Vagina (tissue), 2 donors: ENCODE results near the gene SCO2. TPM values are rescaled to one million over a fixed set of nuclear protein-coding genes. Genes with fewer than 3 reads are reported as not detected.

Experiments used
- DNase-seq, 2 donors: peaks; one replicate each; pipeline ENCODE4 v3.0.0-alpha.2; 2017; ENCODE audit errors: extremely low spot score in 2 of 2
- H3K27ac ChIP-seq: fragments of 200-600 bp; sonication (generic); one replicate; pipeline ENCODE4 v1.5.1; 2019
- H3K27me3 ChIP-seq: fragments of 200-600 bp; sonication (generic); one replicate; pipeline ENCODE4 v1.5.1; 2019
- H3K36me3 ChIP-seq, 2 donors: fragments of 200-600 bp; sonication (generic); one replicate each; pipeline ENCODE4 v1.5.1; 2017 to 2019
- H3K4me1 ChIP-seq: fragments of 200-600 bp; sonication (generic); one replicate; pipeline ENCODE4 v1.5.1; 2019
- H3K4me3 ChIP-seq, 2 donors: fragments of 200-600 bp; sonication (generic); 1 replicate in 1 of 2; 2 replicates in 1 of 2; pipeline ENCODE4 v1.5.1; 2016 to 2019
- H3K9me3 ChIP-seq: fragments of 200-600 bp; sonication (generic); one replicate; pipeline ENCODE4 v1.5.1; 2019
- POLR2A ChIP-seq, 2 donors: fragments of 450-650 bp; IDR thresholded peaks; one replicate each; pipeline ENCODE4 v1.6.1; 2017; ENCODE audit warnings: antibody characterized with exemption in 2 of 2, mild to moderate bottlenecking in 2 of 2, moderate library complexity in 2 of 2
- POLR2AphosphoS5 ChIP-seq, 2 donors: sonication (generic); formaldehyde crosslinking; IDR thresholded peaks; one replicate each; pipeline ENCODE4 v1.9.0; 2017; ENCODE audit warnings: antibody characterized with exemption in 2 of 2, mild to moderate bottlenecking in 2 of 2, low read depth in 1 of 2; ENCODE audit not compliant: insufficient read depth in 1 of 2
- intact Hi-C: fragments of 100-400 bp; cut with DNase I; formaldehyde crosslinking; loops from one replicate; pipeline ENCODE4 v1.15.1; 2023
- total RNA-seq: library from RNA; depleted of rRNA; stranded (reverse); fragments of >200 nt; gene quantifications from one replicate; pipeline ENCODE4 v1.2.3, GENCODE V29; 2016
- TF ChIP-seq, protein P1 (sequence below), 3 experiments: fragments of 450-650 bp in 2 of 3; fragments of 200-600 bp in 1 of 3; sonication (generic) in 1 of 3; IDR thresholded peaks; one replicate each; pipeline ENCODE4 v1.5.1; 2017 to 2019; ENCODE audit warnings: antibody characterized with exemption in 3 of 3, mild to moderate bottlenecking in 2 of 3, moderate library complexity in 2 of 3

SCO2 gene
- total RNA-seq, 1 donor from 2014 or later = 25.0 TPM

DNA sequence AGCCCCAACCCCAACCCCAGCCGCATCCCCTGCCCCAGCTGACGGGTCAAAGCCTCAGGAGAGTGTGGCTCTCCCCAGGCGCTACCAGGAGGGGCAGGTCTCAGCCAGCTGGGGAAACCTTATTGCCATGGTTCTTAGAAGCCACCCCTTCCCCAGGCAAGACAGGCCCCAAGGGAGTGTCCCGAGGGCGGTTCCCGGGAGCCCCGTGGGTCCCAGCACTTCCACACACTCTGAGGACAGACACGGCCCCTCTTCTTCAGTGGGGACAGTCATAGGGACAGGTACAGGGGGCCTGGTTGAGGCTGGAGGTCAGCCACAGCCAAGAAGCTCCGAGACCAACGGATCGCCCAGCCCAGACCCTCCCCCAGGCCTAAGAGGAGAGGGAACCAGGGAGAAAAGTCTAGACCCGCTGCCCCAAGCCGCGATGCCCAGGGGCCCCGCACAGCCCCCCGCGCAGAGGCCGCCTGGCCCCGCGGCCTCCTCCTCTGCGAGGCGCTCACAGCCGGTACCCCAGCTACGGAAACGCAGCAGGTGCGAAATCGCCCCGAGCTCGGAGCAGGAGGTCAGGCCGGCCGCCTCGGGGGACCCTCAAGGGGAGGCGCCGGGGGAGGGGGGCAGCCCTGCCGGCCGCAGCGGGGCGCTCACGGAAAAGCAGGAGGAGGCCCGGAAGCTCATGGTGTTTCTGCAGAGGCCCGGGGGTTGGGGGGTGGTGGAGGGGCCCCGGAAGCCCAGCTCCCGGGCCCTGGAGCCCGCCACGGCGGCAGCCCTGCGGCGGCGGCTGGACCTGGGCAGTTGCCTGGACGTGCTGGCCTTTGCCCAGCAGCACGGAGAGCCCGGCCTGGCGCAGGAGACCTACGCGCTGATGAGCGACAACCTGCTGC is 22.9 kb upstream of the SCO2 start:
- Histone ChIP-seq H3K9me3 (no peaks in the 10 kb centered on the region), H3K27me3 (peaks cover 7% of the 10 kb centered on the region), H3K36me3 (no peaks in the 10 kb centered on the region), H3K4me1 (peaks cover 22% of the 10 kb centered on the region), H3K4me3 (peak overlapping the region; percentile 22 to 25), H3K27ac (no peak overlapping the region)
- TF ChIP-seq, protein P1, sequence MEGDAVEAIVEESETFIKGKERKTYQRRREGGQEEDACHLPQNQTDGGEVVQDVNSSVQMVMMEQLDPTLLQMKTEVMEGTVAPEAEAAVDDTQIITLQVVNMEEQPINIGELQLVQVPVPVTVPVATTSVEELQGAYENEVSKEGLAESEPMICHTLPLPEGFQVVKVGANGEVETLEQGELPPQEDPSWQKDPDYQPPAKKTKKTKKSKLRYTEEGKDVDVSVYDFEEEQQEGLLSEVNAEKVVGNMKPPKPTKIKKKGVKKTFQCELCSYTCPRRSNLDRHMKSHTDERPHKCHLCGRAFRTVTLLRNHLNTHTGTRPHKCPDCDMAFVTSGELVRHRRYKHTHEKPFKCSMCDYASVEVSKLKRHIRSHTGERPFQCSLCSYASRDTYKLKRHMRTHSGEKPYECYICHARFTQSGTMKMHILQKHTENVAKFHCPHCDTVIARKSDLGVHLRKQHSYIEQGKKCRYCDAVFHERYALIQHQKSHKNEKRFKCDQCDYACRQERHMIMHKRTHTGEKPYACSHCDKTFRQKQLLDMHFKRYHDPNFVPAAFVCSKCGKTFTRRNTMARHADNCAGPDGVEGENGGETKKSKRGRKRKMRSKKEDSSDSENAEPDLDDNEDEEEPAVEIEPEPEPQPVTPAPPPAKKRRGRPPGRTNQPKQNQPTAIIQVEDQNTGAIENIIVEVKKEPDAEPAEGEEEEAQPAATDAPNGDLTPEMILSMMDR (IDR thresholded peaks at IDR 0.05) = no peak
- no peak for TF ChIP-seq POLR2A (IDR thresholded peaks at IDR 0.05)
- TF ChIP-seq POLR2AphosphoS5 (IDR thresholded peaks at IDR 0.05; ENCODE audit: insufficient read depth in 1 of 2, low read depth in 1 of 2) = no peak
- no peak for DNase-seq
- intact Hi-C loops = no loop called here

DNA sequence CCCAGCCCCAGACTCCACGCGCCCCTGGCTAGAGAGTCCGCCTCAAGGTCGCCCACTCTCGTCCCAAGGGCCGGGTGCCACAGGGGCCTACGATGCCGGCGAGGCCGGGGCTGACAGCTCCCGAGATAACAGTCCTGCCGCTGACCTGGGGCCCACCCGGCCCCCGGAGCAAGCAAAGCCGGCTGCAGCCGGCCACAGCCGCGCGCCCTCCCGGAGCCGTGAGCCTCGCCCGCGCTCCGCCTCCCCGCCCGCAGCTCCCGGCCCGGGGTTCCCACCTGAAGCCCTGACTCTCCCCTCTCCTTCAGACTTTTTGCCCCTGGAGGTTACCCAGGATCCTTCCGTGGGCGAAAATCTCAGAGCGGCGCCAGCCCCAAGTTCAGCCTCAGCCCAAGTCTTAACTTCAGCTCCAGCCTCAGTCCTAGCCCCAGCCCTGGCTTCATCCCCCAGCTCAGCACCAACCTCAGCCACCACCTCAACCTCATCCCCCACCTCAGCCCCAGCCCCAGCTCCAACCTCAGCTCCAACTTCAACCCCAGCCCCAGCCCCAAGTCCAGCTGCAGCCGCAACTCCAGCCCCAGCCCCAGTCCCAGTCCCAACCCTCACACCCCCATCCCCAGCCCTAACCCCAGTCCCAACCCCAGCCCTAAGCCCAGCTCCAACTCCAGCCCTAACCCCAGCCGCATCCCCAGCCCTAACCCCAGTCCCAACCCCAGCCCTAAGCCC is 22.0 kb upstream of the SCO2 start:
- Histone ChIP-seq H3K36me3 (no peaks in the 10 kb centered on the region), H3K4me1 (peaks cover 22% of the 10 kb centered on the region), H3K9me3 (no peaks in the 10 kb centered on the region), H3K4me3 (no peak overlapping the region), H3K27me3 (peaks cover 7% of the 10 kb centered on the region), H3K27ac (no peak overlapping the region)
- TF ChIP-seq, protein P1 (IDR thresholded peaks at IDR 0.05) = no peak
- TF ChIP-seq POLR2AphosphoS5 (IDR thresholded peaks at IDR 0.05; ENCODE audit: insufficient read depth in 1 of 2, low read depth in 1 of 2) = no peak
- TF ChIP-seq POLR2A (IDR thresholded peaks at IDR 0.05) = no peak
- no peak for DNase-seq
- intact Hi-C loops = no loop called here

DNA sequence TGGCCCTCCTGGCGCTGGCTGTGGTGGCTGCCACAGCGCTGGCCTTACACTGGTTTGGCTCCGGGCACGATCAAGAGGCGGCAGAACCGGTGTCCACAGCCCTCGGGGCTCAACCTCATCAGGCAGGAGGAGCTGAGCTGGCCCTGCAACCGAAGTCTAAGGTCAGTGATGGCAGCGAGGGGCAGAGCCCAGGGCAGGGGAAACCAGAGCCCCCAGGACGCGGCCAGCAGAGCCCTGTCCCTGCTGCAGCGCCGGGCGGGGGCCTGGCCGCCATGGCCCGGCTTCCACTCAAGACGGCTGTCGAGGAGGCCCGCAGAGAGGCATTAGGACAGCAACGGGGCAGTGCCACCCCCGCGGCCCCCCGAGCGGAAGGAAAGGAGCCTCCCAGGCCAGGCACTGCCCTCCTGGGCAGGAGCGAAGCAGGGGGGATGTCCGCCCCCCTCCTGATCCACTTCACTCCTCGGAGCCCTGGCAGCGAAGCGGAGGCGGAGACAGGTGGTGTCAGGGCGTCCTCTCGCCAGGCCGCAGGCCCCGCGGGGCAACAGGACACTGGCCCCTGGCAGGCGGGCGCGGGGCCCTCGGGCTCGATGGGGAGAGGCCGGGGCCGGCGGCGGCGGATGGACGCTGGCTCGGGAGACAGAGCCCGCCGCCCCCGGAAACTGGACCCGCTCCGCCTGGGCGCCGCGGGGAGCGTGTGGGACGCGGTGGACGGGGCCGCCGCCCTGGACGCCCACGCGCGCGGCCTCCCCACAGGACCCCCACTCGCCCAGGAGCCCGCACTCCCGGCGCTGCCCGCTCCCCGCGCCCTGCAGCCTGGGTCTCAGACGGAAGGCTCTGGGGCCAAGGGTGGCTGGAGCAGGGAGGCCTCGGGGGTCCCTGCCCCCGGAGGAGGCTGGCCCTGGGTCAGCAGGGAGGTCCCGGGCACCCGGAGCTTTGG is 21.2 kb upstream of the SCO2 start:
- no peak for DNase-seq
- intact Hi-C loops = no loop called here
- Histone ChIP-seq H3K4me3 (no peak overlapping the region), H3K4me1 (peaks cover 27% of the 10 kb centered on the region), H3K9me3 (no peaks in the 10 kb centered on the region), H3K27ac (no peak overlapping the region), H3K36me3 (no peaks in the 10 kb centered on the region), H3K27me3 (peaks cover 7% of the 10 kb centered on the region)
- TF ChIP-seq, protein P1 (IDR thresholded peaks at IDR 0.05) = no peak
- TF ChIP-seq POLR2AphosphoS5 (IDR thresholded peaks at IDR 0.05; ENCODE audit: insufficient read depth in 1 of 2, low read depth in 1 of 2) = no peak
- no peak for TF ChIP-seq POLR2A (IDR thresholded peaks at IDR 0.05)

DNA sequence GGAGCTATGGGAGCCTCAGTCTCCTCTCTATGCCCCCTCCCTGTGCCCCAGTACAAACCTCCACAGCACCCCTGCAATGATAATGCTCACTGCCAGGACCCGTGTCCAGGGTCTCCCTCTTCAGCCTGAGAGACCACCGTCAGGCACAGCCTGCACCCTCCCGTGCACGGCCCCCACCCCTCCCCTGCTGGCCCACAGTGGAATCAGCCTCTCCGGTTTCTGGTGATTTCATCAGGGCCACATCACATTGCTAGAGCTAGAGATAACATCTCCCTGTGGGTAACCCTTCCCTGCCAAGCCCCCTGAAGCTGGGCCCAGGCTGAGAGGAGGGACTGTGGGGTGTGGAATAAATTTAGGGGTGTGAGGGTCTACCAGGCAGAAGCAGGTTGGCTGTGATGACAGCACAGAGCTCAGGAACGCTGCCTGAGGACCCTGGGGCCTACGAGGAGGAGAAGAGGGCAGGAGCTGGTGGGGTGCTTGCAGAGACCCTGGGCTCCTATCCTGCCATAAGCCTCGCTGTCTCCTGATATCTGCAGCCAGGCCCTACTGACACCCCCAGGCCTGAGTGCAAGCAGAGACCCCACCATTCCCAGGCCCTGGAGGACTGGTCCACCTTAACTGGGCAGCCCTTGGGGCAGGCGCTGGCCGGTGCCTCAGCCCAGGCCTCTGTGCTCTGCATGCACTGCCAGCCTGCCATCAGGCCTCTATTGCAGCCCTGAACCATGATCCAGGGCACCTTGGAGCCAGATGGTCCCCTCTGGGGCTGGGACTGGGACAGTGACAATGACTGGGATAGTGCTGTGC is 20.3 kb upstream of the SCO2 start, which contains the start of gene KLHDC7B:
KLHDC7B (plus strand) TSS at position 378 of the 804 bp plus-strand sequence; CDS start at position 723, 345 bp downstream.
- Histone ChIP-seq H3K36me3 (no peaks in the 10 kb centered on the region), H3K27me3 (peaks cover 7% of the 10 kb centered on the region), H3K4me1 (peaks cover 36% of the 10 kb centered on the region), H3K27ac (peak within 1 kb of the TSS; percentile 72), H3K4me3 (no peak within 1 kb of the TSS), H3K9me3 (no peaks in the 10 kb centered on the region)
- intact Hi-C loops = no loop called here
- TF ChIP-seq, protein P1 (IDR thresholded peaks at IDR 0.05) = no peak
- TF ChIP-seq POLR2A (IDR thresholded peaks at IDR 0.05) (no peak), POLR2AphosphoS5 (IDR thresholded peaks at IDR 0.05; ENCODE audit: insufficient read depth in 1 of 2, low read depth in 1 of 2) (no peak)
- no peak for DNase-seq
